Inferior parietal cortex (tissue), 1 donor: ENCODE results near the gene STK32B.

ENCODE experiments used
- DNase-seq: peaks from one replicate; pipeline ENCODE4 v3.0.0-alpha.2; 2016; ENCODE audit errors: extremely low spot score

Gene STK32B

DNA sequence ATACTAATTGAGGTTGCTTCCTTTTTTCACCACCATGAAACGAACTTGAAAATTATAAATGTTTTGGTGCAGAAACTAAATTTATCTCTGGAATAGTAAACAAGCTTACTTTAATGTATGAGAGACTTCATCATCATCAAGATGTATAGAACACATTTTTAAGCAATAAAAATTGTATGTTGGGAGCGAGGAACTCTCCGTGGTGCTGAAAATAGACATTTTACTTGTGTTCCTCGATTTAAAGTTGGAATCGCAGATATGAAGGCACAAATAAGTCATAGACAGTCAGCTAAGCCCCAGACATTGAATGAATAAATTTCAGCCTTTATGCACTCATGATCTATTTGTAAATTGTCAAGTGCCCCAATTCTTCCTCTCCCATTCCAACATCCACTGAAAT lies 310.7 kb downstream of the STK32B start:
- DNase-seq, result no peak

DNA sequence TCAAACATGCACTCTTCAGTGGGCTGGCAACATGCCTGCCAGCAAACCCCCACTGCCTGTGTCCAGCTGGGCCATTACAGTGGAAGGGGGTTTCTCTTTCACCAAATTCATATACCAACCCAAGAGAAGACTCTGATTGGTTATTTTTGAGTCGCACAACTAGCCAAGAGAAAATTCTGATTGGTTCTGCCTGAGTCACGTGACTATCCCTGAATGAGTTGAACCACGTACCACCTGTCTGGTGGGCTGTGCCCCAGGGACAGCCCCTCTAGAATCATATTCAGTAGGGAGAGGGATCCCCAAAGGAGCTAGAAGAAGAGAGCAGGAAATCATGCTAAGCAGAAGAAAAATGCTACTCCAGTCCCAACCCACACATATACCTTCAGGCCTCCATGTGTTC lies 313.1 kb downstream of the STK32B start:
- DNase-seq, result no peak

- no peak for DNase-seq
Observed at GRCh38 chr4:5365071-5366008, 314.1 kb downstream of the STK32B start.

GRCh38 chr4:5366009-5366386 lies 314.7 kb downstream of the STK32B start:
- no peak for DNase-seq

DNA sequence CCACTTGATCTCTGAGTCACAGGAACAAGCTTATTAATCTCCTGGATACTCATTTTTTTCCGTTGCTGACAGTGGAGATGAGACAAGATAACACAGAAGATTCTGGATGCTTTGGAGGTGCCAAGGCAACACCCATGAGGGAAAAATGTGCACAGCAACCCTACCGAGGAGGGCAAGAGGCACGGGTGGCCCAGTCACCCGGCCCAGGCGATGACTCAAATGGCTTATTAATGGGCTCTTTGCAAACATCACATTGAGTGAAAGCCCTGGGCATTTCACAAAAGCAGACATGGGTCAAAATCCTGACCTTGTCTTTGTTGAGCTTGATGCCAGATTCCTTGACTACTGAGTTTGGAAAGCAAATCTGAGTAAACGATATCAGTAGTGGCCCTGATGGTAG lies 315.1 kb downstream of the STK32B start:
- DNase-seq, result no peak

DNA sequence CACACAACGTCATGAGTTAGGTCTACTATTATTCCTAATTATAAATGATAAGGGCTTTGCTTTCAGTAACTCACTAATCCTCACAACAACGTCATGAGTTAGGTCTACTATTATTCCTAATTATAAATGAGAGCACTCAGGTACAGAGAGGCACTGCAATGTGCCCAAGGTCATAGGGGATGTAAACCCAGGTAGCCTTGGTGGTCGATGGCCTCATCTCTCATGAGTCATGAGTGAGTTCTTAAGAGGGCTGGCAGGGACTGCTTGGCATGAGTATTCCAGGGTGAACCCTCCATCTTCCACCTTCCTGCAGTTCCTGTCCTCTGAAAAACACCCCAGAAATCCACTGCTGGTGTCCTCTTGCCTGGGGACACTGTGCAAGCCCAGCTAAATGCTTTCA lies 317.1 kb downstream of the STK32B start:
- no peak for DNase-seq

DNA sequence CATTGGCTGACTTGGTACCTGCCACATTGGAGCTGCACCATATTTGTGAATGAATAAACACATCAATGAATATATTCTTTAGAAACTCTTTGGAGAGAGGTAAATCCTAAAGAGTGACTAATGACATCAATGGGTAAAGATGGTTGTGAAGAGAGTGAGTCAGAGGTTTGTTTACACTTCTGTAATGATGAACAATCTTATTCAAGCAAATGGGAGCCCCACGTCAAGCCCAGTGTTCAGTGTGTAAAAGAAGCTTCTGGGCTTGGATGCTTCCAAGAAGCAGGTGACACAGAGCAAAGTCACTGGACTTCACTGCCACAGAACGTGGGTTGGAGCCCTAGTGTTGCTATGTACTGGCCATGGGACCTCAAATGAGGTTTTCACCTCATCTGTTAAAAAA lies 319.0 kb downstream of the STK32B start:
- no peak for DNase-seq

DNA sequence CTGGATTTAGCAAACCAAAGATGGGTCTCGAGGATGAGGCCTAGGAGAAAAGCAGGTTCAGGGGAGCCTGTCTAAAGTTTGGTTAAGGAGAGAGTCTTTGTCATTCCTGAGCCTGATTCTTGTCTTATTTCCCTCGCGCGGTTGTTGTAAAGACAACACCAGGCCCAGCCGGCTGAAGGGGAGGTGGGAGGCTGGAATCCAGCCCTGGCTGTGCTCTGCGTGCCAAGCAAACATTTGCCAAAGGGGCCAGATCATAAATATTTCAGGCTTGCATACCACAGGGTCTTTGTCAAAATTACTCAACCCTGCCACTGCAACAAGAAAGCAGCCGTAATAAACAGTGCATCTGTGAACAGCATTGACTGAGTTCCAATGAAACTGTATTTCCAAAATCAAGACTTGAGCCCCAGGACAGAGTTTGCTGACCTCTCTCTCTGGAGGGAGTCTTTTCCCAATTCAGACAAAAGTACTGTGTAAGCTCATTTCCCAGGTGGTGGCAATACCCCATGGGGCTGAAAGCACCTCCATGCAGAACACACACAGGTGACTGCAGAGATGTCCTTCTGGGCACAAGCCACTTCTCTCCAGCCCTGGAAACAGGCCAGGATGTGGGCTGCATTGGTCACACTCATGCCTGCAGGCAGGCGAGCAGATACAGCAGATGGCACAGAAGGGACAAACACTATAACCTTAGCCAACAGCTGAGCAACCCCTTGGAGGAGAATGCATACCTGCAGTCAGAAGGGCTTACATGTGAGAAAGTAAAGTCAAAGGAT lies 320.3 kb downstream of the STK32B start:
- DNase-seq, result no peak

DNA sequence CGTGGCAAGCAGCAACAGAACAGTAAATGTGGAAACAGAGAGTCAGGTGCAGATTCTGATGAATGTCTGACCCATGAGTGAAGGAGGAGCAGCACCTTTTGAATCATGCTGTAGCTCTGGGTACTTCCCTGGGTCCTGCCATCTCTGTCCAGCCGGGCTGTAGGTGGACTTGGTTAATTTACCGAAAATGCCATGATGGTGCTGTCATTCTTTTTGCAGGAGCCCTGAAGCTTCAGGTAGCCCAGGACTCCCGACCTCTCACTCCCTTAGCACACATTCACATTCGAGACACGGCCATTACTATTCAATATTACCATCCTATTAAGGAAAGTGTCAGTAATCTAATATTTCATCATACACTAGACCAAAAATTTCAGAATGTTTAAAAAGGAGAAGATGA lies 320.9 kb downstream of the STK32B start:
- DNase-seq, result no peak

DNA sequence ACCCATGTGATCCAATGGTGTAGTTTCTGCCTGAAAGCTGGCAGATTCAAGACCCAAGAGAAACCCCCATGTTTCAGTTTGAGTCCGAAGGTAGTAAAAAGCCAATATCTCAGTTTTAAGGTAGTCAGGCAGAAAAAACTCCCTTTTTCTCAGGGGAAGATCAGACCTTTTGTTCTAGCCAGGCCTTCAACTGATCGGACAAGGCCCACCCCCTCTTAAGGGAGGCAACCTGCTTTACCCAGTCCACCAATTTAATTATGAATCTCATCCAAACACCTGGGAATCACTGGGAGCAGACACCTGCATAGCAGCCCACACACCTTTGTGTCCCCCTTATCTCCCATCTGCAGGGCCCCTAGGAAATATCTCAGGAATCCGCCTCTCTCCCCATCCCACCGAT lies 322.0 kb downstream of the STK32B start:
- no peak for DNase-seq

DNA sequence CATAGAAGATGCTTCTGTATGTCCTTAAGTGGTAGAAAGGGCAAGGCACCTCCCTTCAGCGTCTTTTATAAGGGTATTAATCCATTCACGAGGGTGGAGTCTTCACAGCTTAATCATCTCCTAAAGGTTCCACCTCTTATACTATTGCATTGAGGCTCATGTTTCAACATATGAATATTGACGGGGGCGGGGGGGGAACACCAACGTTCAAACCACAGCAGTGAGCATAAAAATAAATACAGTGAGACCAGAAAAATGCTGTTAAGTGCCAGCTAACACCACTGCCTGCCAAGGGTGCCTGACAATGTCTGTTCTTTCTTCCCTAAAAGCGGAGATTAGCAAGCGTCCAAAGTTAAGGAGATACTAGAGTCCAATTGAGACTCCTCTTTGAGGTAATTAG lies 323.3 kb downstream of the STK32B start:
- no peak for DNase-seq

DNA sequence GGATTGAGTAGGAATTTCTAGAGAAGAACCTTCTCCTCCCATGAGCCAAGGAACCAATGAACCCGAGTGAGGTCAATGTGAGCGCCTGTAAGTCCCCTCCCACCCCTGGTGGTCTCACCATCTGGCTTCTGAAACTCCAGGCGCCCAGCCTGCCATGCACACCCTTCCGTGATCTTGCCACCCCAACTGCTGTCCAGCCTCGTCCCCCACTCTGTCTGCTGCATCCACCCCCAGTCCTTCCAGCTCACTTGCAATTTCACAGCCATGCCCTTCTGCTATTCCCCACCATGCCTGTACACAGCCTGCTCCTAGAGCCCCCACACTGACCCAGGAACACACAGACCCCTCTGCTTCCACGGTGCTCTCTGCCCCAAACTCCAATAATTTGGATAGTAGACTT lies 323.7 kb downstream of the STK32B start:
- no peak for DNase-seq

DNA sequence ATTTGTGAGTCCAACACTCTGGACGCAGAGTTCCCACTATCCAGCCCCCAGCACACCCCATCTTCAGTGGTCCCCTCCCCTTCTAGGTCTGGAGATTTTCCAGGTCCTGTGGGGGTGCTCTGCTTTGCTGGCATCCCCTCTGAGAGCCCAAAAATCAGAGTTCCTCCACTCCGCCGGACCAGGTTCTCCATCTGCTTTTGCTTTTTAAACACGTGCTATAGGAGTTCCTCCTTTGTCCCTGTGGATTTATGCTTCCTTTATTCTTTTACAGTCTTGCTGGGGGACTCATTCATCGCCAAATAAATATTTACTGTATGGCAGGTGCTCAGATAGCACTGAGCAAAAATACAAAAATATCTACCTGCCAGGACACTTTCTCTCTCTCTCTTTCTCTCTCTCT lies 324.7 kb downstream of the STK32B start:
- DNase-seq, result no peak

- no peak for DNase-seq
Observed at GRCh38 chr4:5378002-5378401, 326.7 kb downstream of the STK32B start.

- DNase-seq, result no peak
Observed at GRCh38 chr4:5379895-5380294, 328.6 kb downstream of the STK32B start.

DNA sequence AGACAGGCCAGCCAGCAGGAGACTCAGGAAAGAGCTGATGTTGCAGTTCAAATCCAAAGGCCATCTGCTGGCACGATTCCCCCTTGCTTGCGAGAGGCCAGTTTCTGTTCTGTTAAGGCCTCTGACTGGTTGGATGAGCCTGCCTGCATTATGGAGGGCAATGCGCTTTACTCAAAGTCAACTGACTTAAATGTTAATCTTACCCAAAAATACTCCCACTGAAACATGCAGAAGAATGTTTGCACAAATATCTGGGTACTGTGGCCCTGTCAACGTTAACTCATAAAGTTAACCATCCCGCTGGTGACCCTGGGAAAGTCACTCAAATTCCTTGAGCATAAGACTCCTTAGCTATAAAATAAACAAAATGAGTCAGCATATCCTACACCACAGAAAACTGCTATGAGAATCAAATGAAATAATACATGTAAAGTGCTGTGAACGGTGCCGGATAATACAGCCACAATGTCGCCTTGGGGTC lies 330.7 kb downstream of the STK32B start:
- no peak for DNase-seq

DNA sequence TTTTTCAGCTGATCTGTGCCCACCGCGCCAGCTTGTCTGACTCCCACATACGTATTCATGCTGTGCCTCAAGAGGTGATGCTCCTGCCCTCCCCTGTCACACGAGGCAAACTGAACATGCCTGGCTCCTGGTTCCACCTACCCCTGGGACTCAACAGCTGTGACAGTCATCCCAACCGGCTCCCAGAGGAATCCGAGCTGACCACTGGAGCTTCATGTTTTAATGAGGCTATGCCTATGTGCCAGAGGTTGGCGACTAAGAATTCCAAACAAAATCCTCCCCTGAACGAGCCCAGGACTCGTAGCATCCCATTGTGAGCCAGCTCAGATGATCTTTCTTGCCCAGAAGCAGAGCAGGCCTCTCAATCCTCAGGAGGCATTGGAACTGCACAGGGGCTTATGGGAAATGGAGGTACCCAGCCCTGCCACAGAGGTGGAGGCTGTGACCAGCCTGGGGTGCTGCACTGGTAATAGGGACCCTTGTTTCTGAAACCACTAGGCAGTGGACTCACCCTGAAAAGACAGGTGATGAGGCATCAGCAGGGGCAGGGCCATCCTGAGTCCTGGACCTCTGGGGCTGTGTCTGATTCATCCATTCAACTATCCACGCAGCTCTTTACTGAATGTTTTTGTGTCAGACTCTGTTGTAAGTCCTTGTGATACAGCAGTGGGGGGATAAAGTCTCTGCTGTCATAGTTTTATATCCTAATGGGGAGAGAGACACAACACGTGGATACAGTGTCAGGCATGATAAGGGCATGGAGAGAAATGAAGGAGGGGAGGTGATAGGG lies 332.1 kb downstream of the STK32B start:
- no peak for DNase-seq

DNA sequence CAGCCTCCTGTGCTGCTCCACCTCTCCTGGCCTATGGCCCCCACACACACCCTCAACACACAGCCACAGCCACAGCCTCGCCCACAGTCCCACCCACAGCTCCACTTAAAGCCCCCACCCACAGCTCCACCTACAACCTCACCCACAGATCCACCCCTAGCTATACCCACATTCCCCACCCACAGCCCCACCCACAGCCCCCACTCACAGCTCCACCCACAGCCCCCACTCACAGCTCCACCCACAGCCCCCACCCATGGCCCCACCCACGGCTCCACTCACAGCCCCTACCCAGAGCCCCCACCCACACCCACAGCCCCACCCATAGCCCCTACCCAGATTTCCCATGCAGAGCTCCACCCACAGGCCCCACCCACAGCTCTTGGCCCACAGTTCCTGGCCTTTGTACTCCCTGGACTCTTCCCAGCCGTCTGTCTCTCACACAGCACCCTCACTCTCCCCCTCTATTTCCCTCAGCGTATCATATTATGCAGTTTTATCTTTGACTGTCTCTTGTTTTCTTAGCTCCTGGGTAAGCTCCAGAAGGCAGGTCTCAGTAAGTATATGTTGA lies 334.5 kb downstream of the STK32B start:
- DNase-seq, result no peak

- DNase-seq, result no peak
Observed at GRCh38 chr4:5386921-5387320, 335.6 kb downstream of the STK32B start.

- no peak for DNase-seq
Observed at GRCh38 chr4:5387457-5387856, 336.2 kb downstream of the STK32B start.

DNA sequence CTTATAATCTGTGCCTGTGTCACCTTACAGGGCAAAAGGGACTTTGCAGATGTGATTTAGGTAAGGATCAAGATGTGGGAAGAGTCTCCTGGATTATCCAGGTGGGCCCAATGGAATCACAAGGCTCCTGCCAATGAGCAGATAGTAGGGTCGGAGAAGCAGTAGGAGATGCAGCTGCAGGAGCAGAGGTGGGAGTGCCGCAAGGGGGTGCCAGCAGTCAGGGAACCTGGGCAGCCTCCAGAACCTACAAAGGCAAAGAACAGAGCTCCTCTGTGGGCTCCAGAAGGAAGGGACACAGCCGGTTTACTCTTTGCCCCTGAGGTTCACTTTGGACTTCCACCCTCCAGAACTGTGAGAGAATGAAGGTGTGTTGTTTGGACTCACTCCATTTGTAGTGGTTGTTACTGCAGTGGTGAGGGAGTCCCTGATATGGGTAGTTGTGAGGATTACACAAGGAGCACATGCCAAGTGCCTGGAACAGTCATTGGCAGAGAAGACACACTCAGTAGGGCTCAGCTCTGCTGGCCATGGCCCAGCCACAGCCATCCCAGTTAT lies 338.6 kb downstream of the STK32B start:
- no peak for DNase-seq
